ENCODE data around the gene TRIM69.
"Not testable (repeated sequence)": the region's sequence is repeated elsewhere in the genome, so short reads cannot be mapped to it uniquely, and the experiment has no call there.

TRIM69 gene

GRCh38 chr15:44753345-44753744, 17.0 kb downstream of the TRIM69 start:
- DNase-seq = no peak

DNA sequence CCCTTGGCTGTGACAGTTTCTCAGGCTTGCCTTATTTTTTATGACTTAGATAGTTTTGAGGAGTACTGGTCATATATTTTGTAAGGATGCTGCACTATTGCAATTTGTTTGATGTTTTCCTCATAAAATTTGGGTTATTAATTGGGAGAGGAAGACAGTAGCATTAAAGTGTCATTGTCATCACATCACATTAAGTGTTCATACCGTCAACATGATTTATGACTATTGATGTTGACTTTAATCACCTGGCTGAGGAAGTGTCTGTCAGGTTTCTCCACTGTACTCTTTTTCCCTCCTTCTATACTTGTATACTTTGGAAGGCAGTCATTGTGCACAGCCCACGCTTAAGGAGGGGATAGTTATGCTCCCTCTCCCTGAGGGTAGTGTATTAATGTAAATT, 26.9 kb downstream of the TRIM69 start:
- no peak for DNase-seq

DNA sequence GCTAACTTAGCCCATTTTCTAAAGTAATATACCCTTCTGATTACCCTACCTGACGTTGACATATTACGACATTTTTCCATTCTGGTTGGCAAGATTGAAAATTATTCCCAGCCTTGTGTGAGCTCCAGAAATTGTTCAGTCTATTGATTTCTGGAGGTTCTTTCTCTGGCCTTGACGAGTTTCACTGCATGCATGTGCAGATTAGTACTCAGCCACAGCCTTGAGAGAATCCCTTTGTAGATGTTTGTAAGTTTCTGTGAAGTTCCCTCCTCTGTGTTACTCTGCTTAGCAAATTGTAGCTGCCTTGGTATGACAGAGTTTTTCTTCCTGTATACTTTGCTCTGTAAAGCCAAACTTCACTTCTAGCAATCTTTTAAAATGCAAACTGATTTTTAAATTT, 27.5 kb downstream of the TRIM69 start:
- no peak for DNase-seq

DNA sequence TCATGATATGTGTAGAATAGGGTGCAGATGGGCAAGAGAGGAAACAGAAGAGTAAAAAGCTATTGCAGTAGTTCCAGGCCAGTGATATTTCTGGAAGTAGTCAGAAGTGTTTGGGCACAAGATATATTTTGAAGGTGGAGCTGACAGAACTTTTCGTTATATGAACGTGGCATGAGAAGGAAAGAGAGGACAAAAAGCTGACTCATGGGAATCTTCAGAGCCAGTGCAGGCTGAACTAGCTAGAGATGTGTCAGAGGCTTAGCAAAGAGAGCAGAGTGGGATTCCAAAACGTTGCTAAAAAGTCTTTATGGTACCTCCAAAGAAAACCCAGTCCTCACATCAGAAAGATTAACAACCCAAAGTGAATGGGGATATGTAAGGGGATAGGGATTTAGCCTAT, 28.7 kb downstream of the TRIM69 start:
- DNase-seq = no peak

DNA sequence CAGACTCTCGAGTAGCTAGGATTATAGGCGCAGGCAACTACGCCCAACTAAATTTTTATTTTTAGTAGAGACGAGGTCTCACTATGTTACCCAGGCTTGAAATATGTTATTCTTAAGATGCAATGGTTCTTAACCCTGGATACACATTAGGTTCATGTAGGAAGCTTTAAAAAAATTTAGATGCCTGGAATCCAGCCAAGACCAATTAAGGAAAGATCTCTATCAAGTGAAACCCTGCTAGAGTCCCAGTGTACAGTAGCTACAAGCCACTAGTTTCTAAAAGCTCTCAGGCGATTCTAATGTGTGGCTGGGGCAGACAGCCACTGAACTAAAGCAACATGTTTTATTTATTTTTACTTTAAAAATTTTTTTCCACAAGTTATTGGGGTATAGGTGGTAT, 33.2 kb downstream of the TRIM69 start:
- no peak for DNase-seq

DNA sequence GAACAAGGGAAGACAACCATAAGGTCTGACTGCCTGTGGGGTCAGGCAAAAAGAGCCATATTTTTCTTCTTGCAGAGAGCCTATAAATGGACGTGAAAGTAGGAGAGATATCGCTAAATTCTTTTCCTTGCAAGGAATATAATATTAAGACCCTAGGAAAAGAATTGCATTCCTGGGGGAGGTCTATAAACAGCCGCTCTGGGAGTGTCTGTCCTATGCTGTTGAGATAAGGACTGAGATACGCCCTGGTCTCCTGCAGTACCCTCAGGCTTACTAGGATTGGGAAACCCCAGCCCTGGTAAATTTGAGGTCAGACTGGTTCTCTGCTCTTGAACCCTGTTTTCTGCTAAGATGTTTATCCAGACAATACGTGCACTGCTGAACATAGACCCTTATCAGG, 34.4 kb downstream of the TRIM69 start:
- not testable (repeated sequence) for DNase-seq

- DNase-seq = no peak
These were observed 39.6 kb downstream of the TRIM69 start for GRCh38 chr15:44775953-44776352.

GRCh38 chr15:44779761-44780160, 43.4 kb downstream of the TRIM69 start:
- no peak for DNase-seq

- no peak for DNase-seq
These were observed 44.3 kb downstream of the TRIM69 start for GRCh38 chr15:44780608-44781007.

GRCh38 chr15:44781128-44781810, 44.9 kb downstream of the TRIM69 start:
- DNase-seq = no peak

DNA sequence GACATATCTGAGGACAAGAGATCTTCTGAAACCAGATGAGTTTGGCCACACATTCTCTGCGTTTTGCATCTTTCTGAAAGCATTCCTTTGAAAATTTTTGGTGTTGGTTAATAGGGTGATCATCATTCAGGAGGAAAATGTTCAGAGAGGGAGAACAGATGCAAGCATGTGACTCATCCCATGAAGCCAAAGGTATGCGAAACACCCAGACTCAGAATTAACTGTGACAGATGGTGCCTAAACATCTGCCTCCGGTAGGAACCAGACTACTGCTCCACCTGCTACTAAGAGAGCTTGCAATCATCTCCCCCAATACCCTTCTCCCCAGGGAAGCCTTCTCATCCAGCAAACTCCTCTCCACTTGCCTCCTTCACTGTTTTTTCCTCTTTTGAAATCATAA, 46.2 kb downstream of the TRIM69 start:
- no peak for DNase-seq

DNA sequence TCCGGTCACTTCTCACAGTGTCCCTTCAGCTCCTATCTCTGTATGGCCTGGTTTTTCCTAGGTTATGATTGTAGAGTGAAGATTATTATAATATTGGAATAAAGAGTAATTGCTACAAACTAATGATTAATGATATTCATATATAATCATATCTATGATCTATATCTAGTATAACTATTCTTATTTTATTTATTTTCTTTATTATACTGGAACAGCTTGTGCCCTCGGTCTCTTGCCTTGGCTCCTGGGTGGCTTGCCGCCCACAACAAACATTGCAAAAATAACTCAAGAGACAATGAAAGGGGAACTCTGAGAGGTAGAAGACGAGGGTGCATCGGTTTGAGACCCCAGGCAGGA, 48.6 kb downstream of the TRIM69 start:
- not testable (repeated sequence) for DNase-seq

DNA sequence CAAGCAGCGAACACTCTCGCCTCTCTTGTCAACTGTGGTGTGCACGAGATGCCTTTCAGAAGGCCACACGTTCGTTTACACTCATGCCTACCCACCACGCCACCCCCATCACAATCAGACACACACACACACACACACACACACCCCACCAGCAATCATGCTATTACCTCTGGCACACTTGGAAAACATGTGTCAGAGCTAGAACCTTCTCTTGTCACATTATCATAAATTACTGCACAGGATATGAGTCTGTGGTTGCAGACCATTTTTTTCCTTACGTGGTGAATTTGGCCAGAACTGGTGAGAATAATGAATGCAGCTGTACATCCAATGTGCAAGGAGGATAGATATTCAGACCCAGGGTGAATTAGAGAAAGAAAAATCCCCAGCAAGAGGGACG, 52.4 kb downstream of the TRIM69 start:
- peak; percentile 70 for DNase-seq

- no peak for DNase-seq
These were observed 53.9 kb downstream of the TRIM69 start for GRCh38 chr15:44790215-44790614.

DNA sequence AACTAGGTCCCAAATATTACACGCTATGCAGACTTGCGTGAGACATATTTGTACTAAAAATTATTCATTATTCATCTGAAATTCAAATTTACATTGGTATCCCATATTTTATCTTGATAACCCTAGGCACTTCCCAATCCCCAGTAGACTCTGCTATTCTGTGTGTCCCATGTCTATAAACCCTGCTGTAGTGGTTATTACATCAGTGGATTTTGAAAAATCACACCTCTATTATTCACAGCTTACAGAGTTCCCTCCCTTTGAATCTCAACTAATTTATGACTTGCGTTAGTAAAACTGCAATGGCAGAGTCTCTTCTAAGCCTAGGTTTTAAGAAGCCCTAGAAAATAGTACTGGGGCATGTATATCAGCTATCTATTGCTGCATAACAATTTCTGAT, 54.3 kb downstream of the TRIM69 start:
- DNase-seq = no peak

GRCh38 chr15:44792715-44793114, 56.4 kb downstream of the TRIM69 start:
- no peak for DNase-seq

- DNase-seq = no peak
These were observed 57.7 kb downstream of the TRIM69 start for GRCh38 chr15:44794072-44794471.

- DNase-seq = no peak
These were observed 60.2 kb downstream of the TRIM69 start for GRCh38 chr15:44796508-44796907.

DNA sequence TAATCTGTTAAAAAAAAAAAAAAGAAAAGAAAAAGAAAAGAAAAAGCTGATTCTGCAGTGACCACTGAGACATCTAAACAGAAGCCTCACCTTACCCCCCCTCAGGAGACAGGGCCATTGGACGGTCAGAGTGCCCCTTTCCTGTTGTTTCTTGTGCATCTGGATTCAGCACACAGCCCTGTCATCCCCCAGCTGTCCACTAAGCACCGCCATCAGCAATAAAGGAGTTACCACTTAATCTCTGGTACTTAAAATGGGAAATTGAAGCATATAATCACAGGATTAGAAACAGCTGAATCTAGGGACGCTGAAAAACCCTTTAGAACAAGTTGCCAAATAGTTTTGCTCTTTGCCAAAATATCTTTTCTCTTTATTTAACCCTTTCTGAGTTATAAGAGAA, 62.5 kb downstream of the TRIM69 start:
- DNase-seq = no peak

DNA sequence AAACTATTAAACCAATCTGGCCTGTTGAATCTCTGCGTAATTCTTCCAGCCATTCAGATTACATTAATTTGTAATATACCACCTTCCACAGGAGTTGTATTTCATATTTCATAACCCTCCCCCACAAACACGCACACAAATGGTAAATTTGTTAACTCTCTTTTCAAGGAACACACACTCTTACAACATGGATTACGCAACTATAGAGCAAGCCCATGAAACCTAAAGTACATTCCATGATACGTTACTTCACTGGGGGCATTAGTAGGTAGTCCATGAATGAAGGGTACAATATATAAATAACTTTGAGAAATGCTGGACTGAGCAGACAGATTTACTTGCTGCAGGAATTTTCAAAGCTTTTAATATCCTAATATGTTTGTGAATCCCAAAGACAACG, 65.0 kb downstream of the TRIM69 start:
- DNase-seq = no peak

GRCh38 chr15:44801797-44802196, 65.5 kb downstream of the TRIM69 start:
- no peak for DNase-seq

DNA sequence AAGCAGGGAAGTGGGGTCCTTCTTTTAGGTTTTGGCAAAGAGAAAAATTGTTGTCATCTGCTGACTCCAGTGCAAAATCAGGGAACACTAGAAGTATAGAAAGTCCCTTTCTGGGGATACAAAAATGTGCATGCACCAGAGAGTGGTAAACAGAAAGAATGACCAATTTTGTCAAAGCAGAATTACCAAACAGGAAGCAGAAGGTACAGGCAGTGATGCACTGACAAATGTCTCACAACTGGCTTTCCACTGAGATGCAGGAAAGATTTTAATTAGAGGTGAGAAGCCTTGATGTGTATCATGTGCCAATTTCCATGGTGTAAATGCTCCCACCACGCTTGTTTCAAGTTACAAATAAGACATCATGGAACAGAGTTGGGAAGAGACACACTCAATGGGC, 66.0 kb downstream of the TRIM69 start:
- no peak for DNase-seq

DNA sequence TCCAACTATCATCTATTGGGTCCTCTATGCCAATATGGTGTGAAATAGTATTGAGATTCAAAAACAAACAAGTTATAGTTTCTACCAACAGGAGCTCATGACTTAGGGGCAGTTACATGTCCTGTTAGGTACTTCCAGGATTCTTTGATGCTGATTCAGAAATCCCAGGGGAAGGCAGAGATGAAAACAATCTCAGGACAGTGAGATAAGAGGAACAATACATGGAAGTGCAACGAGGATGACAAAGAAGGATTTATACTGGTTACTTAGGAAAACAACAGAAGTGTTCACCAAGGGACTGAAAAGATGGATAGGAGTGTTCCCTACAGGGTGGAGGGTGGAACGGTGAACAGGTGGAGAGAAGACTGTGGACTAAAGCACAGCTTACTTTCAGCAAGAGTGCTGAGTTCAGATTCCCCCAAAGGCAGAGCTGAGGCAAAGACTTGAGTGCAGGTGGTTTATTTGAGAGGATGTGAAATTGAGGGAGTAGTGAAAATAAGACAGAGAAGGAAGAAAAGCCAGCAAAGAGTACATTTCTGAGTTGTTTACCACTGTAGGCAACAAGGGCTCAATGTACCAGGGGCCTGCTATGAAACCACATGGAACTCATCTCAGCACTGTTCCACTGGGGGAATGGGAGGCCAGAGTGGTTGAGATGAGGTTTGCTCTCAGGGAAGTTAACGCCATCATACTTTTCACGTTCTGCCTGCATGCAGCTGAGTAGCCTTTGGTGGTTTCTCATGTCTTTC, 68.1 kb downstream of the TRIM69 start:
- no peak for DNase-seq

DNA sequence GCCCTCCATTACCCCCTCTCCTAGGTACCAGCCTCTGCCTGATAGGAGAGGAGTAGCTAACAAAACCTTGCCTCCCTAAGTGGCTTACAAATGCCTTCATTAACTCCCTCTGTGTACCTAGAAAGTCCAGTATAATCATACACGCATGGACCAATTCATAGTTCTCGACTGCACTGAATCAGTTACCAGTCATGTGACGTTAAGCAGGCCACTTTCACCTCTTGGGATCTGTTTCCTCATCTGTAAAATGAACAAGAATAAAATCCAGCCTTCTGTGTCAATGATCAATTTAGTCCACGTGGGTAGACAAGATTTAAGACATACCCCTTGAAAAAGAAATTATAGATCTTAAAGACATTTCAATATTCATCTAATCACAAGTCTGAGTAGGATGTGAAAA, 72.2 kb downstream of the TRIM69 start:
- no peak for DNase-seq

GRCh38 chr15:44810237-44810636, 73.9 kb downstream of the TRIM69 start:
- no peak for DNase-seq
